ENCODE data around the gene SZT2.

Gene SZT2

DNA sequence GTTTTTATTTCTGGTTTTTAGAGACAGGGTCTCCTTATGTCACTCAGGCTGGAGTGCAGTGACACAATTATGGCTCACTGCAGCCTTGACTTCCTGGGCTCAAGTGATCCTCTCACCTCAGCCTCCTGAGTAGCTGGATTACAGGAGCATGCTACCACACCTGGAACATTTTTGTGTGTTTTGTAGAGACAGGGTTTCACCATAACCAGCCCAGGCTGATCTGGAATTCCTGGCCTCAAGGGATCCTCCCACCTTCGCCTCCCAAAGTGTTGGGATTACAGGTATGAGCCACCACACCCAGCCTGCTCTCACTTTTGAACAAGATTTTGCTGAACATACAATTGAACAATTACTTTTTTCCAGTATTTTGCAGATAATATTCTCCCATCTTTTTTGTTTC is 88.0 kb downstream of the SZT2 start:
- TF ChIP-seq, protein P1, sequence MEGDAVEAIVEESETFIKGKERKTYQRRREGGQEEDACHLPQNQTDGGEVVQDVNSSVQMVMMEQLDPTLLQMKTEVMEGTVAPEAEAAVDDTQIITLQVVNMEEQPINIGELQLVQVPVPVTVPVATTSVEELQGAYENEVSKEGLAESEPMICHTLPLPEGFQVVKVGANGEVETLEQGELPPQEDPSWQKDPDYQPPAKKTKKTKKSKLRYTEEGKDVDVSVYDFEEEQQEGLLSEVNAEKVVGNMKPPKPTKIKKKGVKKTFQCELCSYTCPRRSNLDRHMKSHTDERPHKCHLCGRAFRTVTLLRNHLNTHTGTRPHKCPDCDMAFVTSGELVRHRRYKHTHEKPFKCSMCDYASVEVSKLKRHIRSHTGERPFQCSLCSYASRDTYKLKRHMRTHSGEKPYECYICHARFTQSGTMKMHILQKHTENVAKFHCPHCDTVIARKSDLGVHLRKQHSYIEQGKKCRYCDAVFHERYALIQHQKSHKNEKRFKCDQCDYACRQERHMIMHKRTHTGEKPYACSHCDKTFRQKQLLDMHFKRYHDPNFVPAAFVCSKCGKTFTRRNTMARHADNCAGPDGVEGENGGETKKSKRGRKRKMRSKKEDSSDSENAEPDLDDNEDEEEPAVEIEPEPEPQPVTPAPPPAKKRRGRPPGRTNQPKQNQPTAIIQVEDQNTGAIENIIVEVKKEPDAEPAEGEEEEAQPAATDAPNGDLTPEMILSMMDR (IDR thresholded peaks at IDR 0.05) = no peak
- DNase-seq (ENCODE audit: low spot score) = no peak
- H3K4me3 ChIP-seq = no peak overlapping the region
- no peak overlapping the region for H3K27ac ChIP-seq

DNA sequence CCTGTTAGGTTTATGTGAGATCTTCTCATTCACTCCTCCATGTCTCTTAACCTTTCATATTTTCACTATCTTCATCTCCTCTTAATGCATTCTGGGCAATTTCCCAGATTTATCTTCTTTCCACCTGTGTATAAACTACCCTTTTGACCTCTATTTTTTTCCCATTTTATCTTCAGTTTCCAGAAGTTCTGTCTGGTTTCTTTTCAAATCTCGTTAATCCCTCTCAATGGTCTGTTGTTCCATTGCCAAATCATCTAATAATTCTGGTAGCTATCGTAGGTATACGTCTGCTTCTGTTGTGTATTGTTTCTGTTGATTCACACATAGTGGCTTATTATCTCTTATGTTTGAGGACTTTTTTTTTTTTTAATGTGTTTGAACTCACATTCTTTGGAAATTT is 89.7 kb downstream of the SZT2 start:
- Histone ChIP-seq H3K4me3 (no peak overlapping the region), H3K27ac (no peak overlapping the region)
- no peak for DNase-seq (ENCODE audit: low spot score)
- TF ChIP-seq, protein P1 (IDR thresholded peaks at IDR 0.05) = no peak

DNA sequence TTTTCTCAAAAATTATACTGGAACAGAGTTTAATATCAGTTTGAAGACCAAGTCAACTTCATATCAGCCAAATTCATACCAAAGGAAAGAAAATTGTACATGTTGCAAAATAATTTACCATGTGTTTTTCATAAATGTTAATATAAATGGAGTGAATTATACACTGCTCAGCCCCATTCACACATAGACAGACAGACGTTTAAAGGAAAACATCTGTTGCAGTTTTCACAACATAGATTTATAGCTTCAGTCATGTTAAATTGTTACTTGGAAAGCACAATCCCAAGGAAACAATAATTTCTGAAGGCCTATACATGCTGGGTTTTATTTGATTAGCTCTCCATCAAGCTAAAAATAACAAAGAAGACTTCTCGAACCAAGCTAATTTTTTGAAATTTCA is 91.8 kb downstream of the SZT2 start:
- no peak for DNase-seq (ENCODE audit: low spot score)
- Histone ChIP-seq H3K4me3 (no peak overlapping the region), H3K27ac (no peak overlapping the region)
- TF ChIP-seq, protein P1 (IDR thresholded peaks at IDR 0.05) = no peak

DNA sequence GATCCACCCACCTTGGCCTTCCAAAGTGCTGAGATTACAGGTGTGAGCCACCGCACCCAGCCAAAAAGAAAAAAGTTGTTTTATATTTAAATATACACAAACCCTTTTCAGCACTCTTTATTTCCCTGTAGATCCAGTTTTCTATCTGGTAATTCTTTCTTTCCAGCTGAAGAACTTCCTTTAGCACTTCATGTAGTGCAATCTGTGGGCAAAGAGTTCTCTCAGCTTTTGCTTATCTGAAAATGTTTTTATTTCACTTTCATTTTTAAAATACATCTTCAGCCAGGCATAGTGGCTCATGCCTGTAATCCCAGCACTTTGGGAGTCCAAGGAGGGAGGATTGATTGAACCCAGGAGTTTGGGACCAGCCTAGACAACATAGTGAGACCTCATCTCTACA is 92.5 kb downstream of the SZT2 start:
- no peak for DNase-seq (ENCODE audit: low spot score)
- Histone ChIP-seq H3K27ac (no peak overlapping the region), H3K4me3 (no peak overlapping the region)
- TF ChIP-seq, protein P1 (IDR thresholded peaks at IDR 0.05) = no peak

DNA sequence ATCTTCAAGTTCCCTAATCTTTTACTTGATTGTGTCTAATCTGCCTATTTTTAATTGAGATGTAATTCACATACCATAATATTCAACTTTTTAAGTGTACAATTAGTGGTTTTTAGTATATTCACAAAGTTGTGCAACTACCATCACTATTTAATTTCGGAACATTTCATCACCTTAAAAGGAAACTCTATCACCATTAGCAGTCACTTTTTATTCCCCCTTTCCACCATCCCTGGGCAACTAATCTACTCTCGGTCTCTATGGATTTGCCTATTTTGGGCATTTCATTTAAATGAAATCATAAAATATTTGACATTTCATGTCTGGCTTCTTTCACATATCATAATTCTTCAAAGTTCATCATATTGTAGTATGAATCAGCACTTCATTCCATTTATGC is 94.7 kb downstream of the SZT2 start:
- DNase-seq (ENCODE audit: low spot score) = no peak
- H3K4me3 ChIP-seq = no peak overlapping the region
- H3K27ac ChIP-seq = no peak overlapping the region
- TF ChIP-seq, protein P1 (IDR thresholded peaks at IDR 0.05) = no peak

DNA sequence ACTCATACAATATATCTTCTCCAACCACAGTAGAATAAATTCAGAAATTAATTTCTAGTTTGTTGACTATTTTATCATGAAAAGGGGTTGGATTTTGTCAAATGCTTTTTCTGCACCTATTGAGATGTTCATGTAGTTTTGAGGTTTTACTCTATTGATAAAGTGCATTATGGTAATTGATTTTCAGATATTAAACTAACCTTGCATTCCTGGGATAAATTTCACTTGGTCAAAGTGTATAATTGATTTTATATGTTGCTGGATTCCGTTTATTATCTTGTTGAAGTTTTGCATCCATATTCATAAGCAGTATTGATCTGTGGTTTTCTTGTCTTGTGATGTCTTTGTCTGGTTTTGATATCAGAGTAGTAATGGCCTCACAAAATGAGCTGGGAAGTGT is 98.5 kb downstream of the SZT2 start:
- no peak for DNase-seq (ENCODE audit: low spot score)
- TF ChIP-seq, protein P1 (IDR thresholded peaks at IDR 0.05) = no peak
- Histone ChIP-seq H3K27ac (no peak overlapping the region), H3K4me3 (no peak overlapping the region)

DNA sequence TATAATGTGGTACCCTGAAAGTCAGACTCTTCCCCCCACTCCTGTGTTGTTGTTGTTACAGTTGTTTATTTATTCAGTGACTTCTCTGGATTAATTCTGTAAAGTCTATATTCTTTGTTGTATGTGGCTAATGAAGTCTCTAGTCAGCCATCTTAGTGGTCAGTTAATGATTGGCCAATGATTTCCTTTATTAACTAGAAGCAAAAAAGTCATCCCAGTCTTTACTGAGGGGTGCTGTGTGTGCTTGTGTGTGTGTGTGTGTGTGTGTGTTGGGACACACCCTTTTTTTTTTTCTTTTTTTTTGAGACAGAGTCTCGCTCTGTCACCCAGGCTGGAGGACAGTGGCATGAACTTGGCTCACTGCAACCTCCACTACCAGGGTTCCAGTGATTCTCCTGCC is 101.4 kb downstream of the SZT2 start:
- no peak for DNase-seq (ENCODE audit: low spot score)
- no peak overlapping the region for H3K4me3 ChIP-seq
- TF ChIP-seq, protein P1 (IDR thresholded peaks at IDR 0.05) = no peak
- no peak overlapping the region for H3K27ac ChIP-seq

Measured in coronary artery (tissue), 2 donors.